WTC11 (cell line): ENCODE results near the gene OXLD1. TPM values are rescaled to one million over a fixed set of nuclear protein-coding genes. Genes with fewer than 3 reads are reported as not detected.

Experiments used
- ATAC-seq: fragments of 200-7000 bp; cut with Tn5 transposase; 2 replicates; pipeline ENCODE4 v1.10.0; 2021; ENCODE audit warnings: mild to moderate bottlenecking, moderate library complexity
- CTCF ChIA-PET: fragments of 300-600 bp; sonication (Branson Sonifier 250); formaldehyde crosslinking; loops from one replicate; lab custom pipeline; 2021; ENCODE audit warnings: antibody characterized with exemption; lab: Charles Lee
- POLR2A ChIA-PET: fragments of 350-600 bp; sonication (Branson Sonifier 250); formaldehyde crosslinking; loops from one replicate; lab custom pipeline; 2021; ENCODE audit warnings: antibody characterized with exemption; lab: Charles Lee
- DNase-seq: peaks from one replicate; pipeline ENCODE4 v3.0.0; 2021; ENCODE audit warnings: low spot score
- H3K27ac Mint-ChIP-seq: 2 replicates; pipeline ENCODE4 v1.8.0; 2021; ENCODE audit warnings: mixed read lengths
- H3K27me3 Mint-ChIP-seq: 2 replicates; pipeline ENCODE4 v1.8.0; 2021; ENCODE audit warnings: low read depth, mild to moderate bottlenecking, moderate library complexity, mixed read lengths
- H3K36me3 Mint-ChIP-seq: 2 replicates; pipeline ENCODE4 v1.8.0; 2021; ENCODE audit warnings: mixed read lengths
- H3K4me1 Mint-ChIP-seq: 2 replicates; pipeline ENCODE4 v1.8.0; 2022; ENCODE audit warnings: mixed read lengths
- H3K4me3 Mint-ChIP-seq: 2 replicates; pipeline ENCODE4 v1.8.0; 2021; ENCODE audit warnings: mild to moderate bottlenecking, moderate library complexity, mixed read lengths
- H3K9me3 Mint-ChIP-seq: 2 replicates; pipeline ENCODE4 v1.8.0; 2021; ENCODE audit warnings: mixed read lengths
- AR ChIP-seq: fragments of 250-450 bp; sonication (Bioruptor Pico); IDR thresholded peaks from 2 replicates; pipeline ENCODE4 v1.9.0; 2021; ENCODE audit warnings: mild to moderate bottlenecking
- CBFB ChIP-seq: sonication (generic); formaldehyde crosslinking; IDR thresholded peaks from 2 replicates; pipeline ENCODE4 v1.8.1; 2022; ENCODE audit warnings: mild to moderate bottlenecking, low read depth, missing genetic modification reagents
- CDX4 ChIP-seq: fragments of 250-450 bp; sonication (Bioruptor Pico); IDR thresholded peaks from 2 replicates; pipeline ENCODE4 v1.9.0; 2021; ENCODE audit warnings: moderate library complexity, mild to moderate bottlenecking, inconsistent platforms, borderline replicate concordance
- ETV6 ChIP-seq: sonication (generic); formaldehyde crosslinking; IDR thresholded peaks from 2 replicates; pipeline ENCODE4 v1.8.1; 2022; ENCODE audit warnings: mild to moderate bottlenecking, missing genetic modification reagents
- FOXP1 ChIP-seq: sonication (generic); formaldehyde crosslinking; IDR thresholded peaks from 2 replicates; pipeline ENCODE4 v1.8.0; 2022; ENCODE audit warnings: missing genetic modification reagents, mild to moderate bottlenecking, moderate library complexity, borderline replicate concordance
- GABPB1 ChIP-seq: sonication (generic); formaldehyde crosslinking; IDR thresholded peaks from 2 replicates; pipeline ENCODE4 v1.8.1; 2023; ENCODE audit warnings: mild to moderate bottlenecking, missing genetic modification reagents
- GTF2I ChIP-seq: fragments of 250-450 bp; sonication (Bioruptor Pico); conservative IDR thresholded peaks from 2 replicates; pipeline ENCODE4 v1.4.0; 2021; ENCODE audit warnings: mild to moderate bottlenecking
- NFATC4 ChIP-seq: fragments of 250-450 bp; sonication (Bioruptor Pico); IDR thresholded peaks from 2 replicates; pipeline ENCODE4 v1.9.0; 2021; ENCODE audit warnings: mild to moderate bottlenecking
- USF2 ChIP-seq: sonication (generic); formaldehyde crosslinking; IDR thresholded peaks from 2 replicates; pipeline ENCODE4 v1.8.1; 2023; ENCODE audit warnings: mild to moderate bottlenecking, missing genetic modification reagents, moderate library complexity
- ZBTB43 ChIP-seq: sonication (generic); formaldehyde crosslinking; IDR thresholded peaks from 2 replicates; pipeline ENCODE4 v1.8.1; 2023; ENCODE audit warnings: mild to moderate bottlenecking, missing genetic modification reagents
- ZNF281 ChIP-seq: sonication (generic); formaldehyde crosslinking; IDR thresholded peaks from 2 replicates; pipeline ENCODE4 v1.8.0; 2023; ENCODE audit warnings: mild to moderate bottlenecking, missing genetic modification reagents
- ZNF317 ChIP-seq: sonication (generic); formaldehyde crosslinking; IDR thresholded peaks from 2 replicates; pipeline ENCODE4 v1.8.1; 2023; ENCODE audit warnings: low read depth, mild to moderate bottlenecking, moderate library complexity, missing genetic modification reagents, borderline replicate concordance
- ZNF532 ChIP-seq: fragments of 250-450 bp; sonication (Bioruptor Pico); IDR thresholded peaks from 2 replicates; pipeline ENCODE4 v1.9.0; 2021; ENCODE audit warnings: mild to moderate bottlenecking, borderline replicate concordance
- total RNA-seq: library from RNA; stranded (reverse); gene quantifications from 3 replicates; pipeline ENCODE4 v1.2.3, GENCODE V29; 2021

Gene OXLD1
- total RNA-seq, 1 experiment from 2014 or later: 49.6 TPM

- Mint-ChIP-seq H3K36me3 (peaks cover 35% of the 10 kb centered on the region), H3K27ac (peak overlapping the region; percentile 91), H3K4me1 (peaks cover 28% of the 10 kb centered on the region)
- POLR2A ChIA-PET: no interaction called here
- ATAC-seq (no peak), DNase-seq (no peak)
- TF ChIP-seq ZBTB43 (CRISPR knock-in tag) (no peak), ETV6 (CRISPR knock-in tag) (no peak), NFATC4 (no peak), CBFB (no peak), ZNF281 (CRISPR knock-in tag) (no peak), GTF2I (no peak), CDX4 (CRISPR knock-in tag) (no peak), ZNF532 (CRISPR knock-in tag) (no peak), USF2 (CRISPR knock-in tag) (no peak), FOXP1 (CRISPR knock-in tag) (no peak), ZNF317 (CRISPR knock-in tag) (no peak)
- TF ChIP-seq, all 79 proteins: peak for 0
- CTCF ChIA-PET: interaction anchor here (1.5 kb wide), 1 partner anchor 30 kb away, joined by 4 read pairs; no protein-coding TSS in a partner anchor
- H3K9me3 Mint-ChIP-seq: no peaks in the 10 kb centered on the region
- no peaks in the 10 kb centered on the region for H3K27me3 Mint-ChIP-seq
- H3K4me3 Mint-ChIP-seq: peak overlapping the region; percentile 45; the same call in 1 of the 2 replicates
Observed at GRCh38 chr17:81705518-81706231, 39.3 kb upstream of the OXLD1 start.

GRCh38 chr17:81703747-81704654 is 37.6 kb upstream of the OXLD1 start:
- ChIA-PET CTCF (interaction anchor here (1.0 to 2.2 kb wide), 6 partner anchors 10 to 316 kb away, joined by 3 to 13 read pairs (median 7); partner anchors contain the start of genes ARL16 and HGS), POLR2A (interaction anchor here (0.7 to 2.3 kb wide), 7 partner anchors 7 to 163 kb away, joined by 3 to 11 read pairs (median 4); partner anchors contain the start of genes ARL16, HGS and SLC25A10)
- DNase-seq (no peak), ATAC-seq (no peak)
- Mint-ChIP-seq H3K27ac (peak overlapping the region; percentile 82; the same call in 1 of the 2 replicates), H3K4me1 (peaks cover 18% of the 10 kb centered on the region), H3K9me3 (no peaks in the 10 kb centered on the region), H3K27me3 (no peaks in the 10 kb centered on the region), H3K4me3 (peak overlapping the region; percentile 75), H3K36me3 (peaks cover 38% of the 10 kb centered on the region)
- TF ChIP-seq GABPB1 (CRISPR knock-in tag) (0 out of 2 replicates have a peak, but pooled peaks have one; percentile 10), AR (CRISPR knock-in tag) (no peak)
